ENCODE data around the gene TDRD3.

The TDRD3 gene

DNA sequence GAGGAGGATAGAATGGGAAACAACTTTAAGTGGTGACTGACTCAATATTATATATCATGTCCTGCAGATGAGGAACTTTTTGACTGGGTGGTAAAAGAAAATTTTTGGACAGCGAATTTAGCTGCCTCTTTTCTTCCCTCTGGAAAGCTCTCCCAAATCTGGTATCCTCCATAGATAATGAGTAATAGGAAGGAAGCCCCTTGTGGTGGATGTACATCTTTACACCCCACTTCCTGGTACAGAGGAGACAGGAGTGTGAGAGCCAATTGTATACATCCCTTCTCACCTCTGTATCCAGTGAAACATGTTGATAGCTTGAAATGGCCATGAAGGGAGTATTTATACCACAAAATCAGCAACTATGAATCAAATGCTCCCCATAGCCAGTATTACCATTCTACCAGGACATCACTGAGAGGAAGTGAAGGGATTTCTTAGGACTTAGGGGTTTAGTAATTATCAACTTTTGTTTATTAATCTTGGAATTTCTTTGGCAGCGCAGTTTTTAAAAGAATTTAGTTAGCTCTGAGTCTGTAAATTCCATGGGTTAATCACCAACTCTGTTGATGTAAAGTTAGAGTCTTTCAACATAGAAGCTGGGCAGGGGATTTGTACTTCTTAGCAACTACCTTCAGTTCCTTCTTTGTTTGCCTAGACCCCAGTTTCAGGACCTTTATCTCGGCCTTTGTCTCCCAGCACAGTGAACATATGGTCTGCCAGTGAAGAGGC is 17.0 kb upstream of the TDRD3 start:
- H3K4me3 ChIP-seq (ENCODE audit: low read depth, low read length) = no peak overlapping the region
- no peaks in the 10 kb centered on the region for H3K27me3 ChIP-seq (ENCODE audit: control insufficient read depth, insufficient read depth, low read length)
- no peak overlapping the region for H3K27ac ChIP-seq
- no peaks in the 10 kb centered on the region for H3K79me2 ChIP-seq
- TF ChIP-seq, protein P1, sequence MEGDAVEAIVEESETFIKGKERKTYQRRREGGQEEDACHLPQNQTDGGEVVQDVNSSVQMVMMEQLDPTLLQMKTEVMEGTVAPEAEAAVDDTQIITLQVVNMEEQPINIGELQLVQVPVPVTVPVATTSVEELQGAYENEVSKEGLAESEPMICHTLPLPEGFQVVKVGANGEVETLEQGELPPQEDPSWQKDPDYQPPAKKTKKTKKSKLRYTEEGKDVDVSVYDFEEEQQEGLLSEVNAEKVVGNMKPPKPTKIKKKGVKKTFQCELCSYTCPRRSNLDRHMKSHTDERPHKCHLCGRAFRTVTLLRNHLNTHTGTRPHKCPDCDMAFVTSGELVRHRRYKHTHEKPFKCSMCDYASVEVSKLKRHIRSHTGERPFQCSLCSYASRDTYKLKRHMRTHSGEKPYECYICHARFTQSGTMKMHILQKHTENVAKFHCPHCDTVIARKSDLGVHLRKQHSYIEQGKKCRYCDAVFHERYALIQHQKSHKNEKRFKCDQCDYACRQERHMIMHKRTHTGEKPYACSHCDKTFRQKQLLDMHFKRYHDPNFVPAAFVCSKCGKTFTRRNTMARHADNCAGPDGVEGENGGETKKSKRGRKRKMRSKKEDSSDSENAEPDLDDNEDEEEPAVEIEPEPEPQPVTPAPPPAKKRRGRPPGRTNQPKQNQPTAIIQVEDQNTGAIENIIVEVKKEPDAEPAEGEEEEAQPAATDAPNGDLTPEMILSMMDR (IDR thresholded peaks at IDR 0.05) = no peak
- no peak overlapping the region for H3K9ac ChIP-seq
- H3K9me3 ChIP-seq (ENCODE audit: control insufficient read depth, low read length) = no peaks in the 10 kb centered on the region
- no peaks in the 10 kb centered on the region for H3K36me3 ChIP-seq (ENCODE audit: control insufficient read depth, insufficient read depth, low read length)
- H3K4me1 ChIP-seq = no peaks in the 10 kb centered on the region
- H2AFZ ChIP-seq = no peak overlapping the region
- H3K4me2 ChIP-seq (ENCODE audit: low read length) = no peak overlapping the region

DNA sequence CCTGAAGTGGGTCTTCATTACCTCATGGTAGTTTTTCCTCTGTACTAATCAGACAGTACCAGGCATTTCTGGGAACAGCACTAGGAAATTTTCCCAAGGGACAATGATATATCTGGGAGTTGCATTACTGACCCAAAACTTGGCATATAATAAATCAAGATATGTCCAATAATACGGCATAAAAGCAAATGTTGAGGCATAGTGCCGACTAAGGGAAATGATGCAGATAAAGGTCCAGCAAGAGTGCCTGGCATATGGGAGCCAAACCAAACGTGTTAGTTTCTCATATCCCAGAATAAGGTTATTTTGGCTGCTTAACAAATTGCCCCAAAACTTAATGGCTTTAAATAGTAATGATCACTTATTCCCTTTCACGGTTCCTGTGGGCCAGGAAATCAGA is 12.1 kb upstream of the TDRD3 start:
- no peaks in the 10 kb centered on the region for H3K4me1 ChIP-seq
- no peak overlapping the region for H2AFZ ChIP-seq
- H3K9ac ChIP-seq = no peak overlapping the region
- H3K79me2 ChIP-seq = no peaks in the 10 kb centered on the region
- H3K4me3 ChIP-seq (ENCODE audit: low read depth, low read length) = no peak overlapping the region
- no peak overlapping the region for H3K4me2 ChIP-seq (ENCODE audit: low read length)
- TF ChIP-seq, protein P1 (IDR thresholded peaks at IDR 0.05) = no peak
- H3K36me3 ChIP-seq (ENCODE audit: control insufficient read depth, insufficient read depth, low read length) = no peaks in the 10 kb centered on the region
- H3K9me3 ChIP-seq (ENCODE audit: control insufficient read depth, low read length) = no peaks in the 10 kb centered on the region
- no peak overlapping the region for H3K27ac ChIP-seq
- H3K27me3 ChIP-seq (ENCODE audit: control insufficient read depth, insufficient read depth, low read length) = no peaks in the 10 kb centered on the region

DNA sequence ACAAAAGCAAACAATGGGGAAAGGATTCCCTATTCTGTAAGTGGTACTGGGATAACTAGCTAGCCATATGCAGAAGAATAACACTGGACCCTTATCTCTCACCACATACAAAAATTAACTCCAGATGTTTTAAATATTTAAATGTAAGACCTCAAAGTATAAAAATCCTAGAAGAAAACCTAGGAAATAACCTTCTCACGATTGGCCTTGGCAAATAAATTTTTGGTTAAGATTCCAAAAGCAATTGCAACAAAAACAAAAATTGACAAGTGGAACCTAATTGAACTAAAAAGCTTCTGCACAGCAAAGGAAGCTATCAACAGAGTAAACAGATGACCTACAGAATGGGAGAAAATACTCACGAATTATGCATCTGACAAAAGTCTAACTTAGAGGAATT is 10.8 kb upstream of the TDRD3 start:
- Histone ChIP-seq H3K4me3 (ENCODE audit: low read depth, low read length) (no peak overlapping the region), H3K9me3 (ENCODE audit: control insufficient read depth, low read length) (no peaks in the 10 kb centered on the region), H3K4me1 (no peaks in the 10 kb centered on the region), H2AFZ (no peak overlapping the region), H3K27ac (no peak overlapping the region), H3K27me3 (ENCODE audit: control insufficient read depth, insufficient read depth, low read length) (no peaks in the 10 kb centered on the region), H3K36me3 (ENCODE audit: control insufficient read depth, insufficient read depth, low read length) (no peaks in the 10 kb centered on the region), H3K4me2 (ENCODE audit: low read length) (no peak overlapping the region), H3K9ac (no peak overlapping the region), H3K79me2 (no peaks in the 10 kb centered on the region)
- TF ChIP-seq, protein P1 (IDR thresholded peaks at IDR 0.05) = no peak

DNA sequence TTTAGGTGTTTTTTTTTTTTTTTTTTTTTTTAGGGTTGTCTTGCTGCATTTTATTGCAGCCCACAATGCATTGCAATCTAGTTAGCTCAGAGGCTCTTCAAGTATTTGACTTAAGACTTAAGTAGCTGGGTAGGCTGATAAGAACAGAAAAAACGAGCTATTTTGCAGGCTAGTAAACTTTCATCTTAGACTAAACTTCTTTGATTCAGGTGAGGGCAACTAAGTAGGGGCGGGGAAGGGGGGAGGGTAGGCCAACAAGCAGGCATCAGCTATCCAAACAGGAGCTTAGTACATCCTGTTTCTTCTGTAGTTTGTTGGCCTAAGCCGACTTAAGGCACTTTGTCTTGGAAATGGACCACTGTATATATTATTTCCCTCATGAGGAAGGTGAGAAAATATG is 4.9 kb upstream of the TDRD3 start:
- Histone ChIP-seq H3K9me3 (ENCODE audit: control insufficient read depth, low read length) (no peaks in the 10 kb centered on the region), H2AFZ (no peak overlapping the region), H3K9ac (no peak overlapping the region), H3K4me2 (ENCODE audit: low read length) (no peak overlapping the region), H3K4me1 (no peaks in the 10 kb centered on the region), H3K79me2 (no peaks in the 10 kb centered on the region), H3K27me3 (ENCODE audit: control insufficient read depth, insufficient read depth, low read length) (no peaks in the 10 kb centered on the region), H3K36me3 (ENCODE audit: control insufficient read depth, insufficient read depth, low read length) (no peaks in the 10 kb centered on the region), H3K27ac (no peak overlapping the region), H3K4me3 (ENCODE audit: low read depth, low read length) (no peak overlapping the region)
- TF ChIP-seq, protein P1 (IDR thresholded peaks at IDR 0.05) = no peak
